ENCODE data around the gene PDE11A.

- no peak for TF ChIP-seq CTCF (IDR thresholded peaks at IDR 0.05; ENCODE audit: low read depth, low read length)
- no peak for TF ChIP-seq EZH2phosphoT487 (IDR thresholded peaks at IDR 0.05; ENCODE audit: low read depth)
These were observed 402.8 kb downstream of the PDE11A start for GRCh38 chr2:177669625-177670330.
